ENCODE results near the gene CFB.

The CFB gene

DNA sequence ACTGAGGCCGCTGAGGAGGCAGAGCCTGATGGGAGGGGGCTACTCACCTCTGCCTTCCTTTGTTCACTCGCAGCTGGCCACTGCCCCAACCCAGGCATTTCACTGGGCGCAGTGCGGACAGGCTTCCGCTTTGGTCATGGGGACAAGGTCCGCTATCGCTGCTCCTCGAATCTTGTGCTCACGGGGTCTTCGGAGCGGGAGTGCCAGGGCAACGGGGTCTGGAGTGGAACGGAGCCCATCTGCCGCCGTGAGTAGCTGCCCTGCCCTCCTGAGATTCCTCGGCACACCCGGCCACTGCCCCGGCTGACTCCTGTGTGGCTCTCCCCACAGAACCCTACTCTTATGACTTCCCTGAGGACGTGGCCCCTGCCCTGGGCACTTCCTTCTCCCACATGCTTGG lies 12.4 kb upstream of the CFB start:
- Mint-ChIP-seq H3K4me3 (no peak overlapping the region), H3K27ac (no peak overlapping the region), H3K36me3 (ENCODE audit: low read depth) (no peaks in the 10 kb centered on the region), H3K9me3 (peaks cover 14% of the 10 kb centered on the region), H3K27me3 (ENCODE audit: low read depth, poor library complexity) (peaks cover 12% of the 10 kb centered on the region), H3K4me1 (no peaks in the 10 kb centered on the region)
- TF ChIP-seq, protein P1, sequence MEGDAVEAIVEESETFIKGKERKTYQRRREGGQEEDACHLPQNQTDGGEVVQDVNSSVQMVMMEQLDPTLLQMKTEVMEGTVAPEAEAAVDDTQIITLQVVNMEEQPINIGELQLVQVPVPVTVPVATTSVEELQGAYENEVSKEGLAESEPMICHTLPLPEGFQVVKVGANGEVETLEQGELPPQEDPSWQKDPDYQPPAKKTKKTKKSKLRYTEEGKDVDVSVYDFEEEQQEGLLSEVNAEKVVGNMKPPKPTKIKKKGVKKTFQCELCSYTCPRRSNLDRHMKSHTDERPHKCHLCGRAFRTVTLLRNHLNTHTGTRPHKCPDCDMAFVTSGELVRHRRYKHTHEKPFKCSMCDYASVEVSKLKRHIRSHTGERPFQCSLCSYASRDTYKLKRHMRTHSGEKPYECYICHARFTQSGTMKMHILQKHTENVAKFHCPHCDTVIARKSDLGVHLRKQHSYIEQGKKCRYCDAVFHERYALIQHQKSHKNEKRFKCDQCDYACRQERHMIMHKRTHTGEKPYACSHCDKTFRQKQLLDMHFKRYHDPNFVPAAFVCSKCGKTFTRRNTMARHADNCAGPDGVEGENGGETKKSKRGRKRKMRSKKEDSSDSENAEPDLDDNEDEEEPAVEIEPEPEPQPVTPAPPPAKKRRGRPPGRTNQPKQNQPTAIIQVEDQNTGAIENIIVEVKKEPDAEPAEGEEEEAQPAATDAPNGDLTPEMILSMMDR (IDR thresholded peaks at IDR 0.05): no peak
- DNase-seq: no peak

DNA sequence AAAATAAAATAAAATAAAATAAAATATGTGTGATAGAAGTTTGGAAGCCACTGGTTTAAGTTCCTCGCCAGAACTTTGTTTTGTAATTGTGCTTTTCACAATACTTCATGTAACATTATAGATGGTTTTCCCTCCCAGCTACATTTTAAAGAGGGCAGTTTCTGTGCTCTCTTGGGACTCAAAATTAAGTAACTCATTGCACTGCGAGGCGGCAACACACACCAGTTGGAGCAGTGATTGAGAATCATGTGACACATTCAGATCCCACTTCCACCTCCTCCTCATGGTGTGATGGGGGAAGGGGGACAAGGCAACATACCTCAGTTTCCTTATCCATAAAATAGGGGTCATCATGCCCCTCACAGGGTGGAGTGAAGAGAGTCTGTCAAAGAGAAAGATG lies 10.9 kb upstream of the CFB start:
- no peak for DNase-seq

DNA sequence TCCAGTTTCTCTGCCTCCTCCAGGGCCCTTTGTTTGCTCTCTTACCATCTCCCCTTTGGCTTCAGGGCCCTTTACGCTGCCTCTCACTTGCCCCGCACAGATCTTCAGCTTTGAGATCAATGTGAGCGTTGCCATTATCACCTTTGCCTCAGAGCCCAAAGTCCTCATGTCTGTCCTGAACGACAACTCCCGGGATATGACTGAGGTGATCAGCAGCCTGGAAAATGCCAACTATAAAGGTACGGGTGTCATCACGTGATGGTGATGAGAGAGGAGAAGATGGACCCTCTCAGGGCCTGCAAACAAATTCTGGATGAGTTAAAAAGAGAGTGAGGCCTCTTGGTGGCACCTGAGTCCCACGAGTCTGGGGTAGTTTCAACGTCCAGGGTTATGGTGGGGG lies 10.1 kb upstream of the CFB start:
- TF ChIP-seq, protein P1 (IDR thresholded peaks at IDR 0.05): no peak
- H3K27me3 Mint-ChIP-seq (ENCODE audit: low read depth, poor library complexity): peaks cover 11% of the 10 kb centered on the region
- H3K9me3 Mint-ChIP-seq: peaks cover 12% of the 10 kb centered on the region
- no peak overlapping the region for H3K27ac Mint-ChIP-seq
- H3K4me3 Mint-ChIP-seq: no peak overlapping the region
- peaks cover 9% of the 10 kb centered on the region for H3K4me1 Mint-ChIP-seq
- DNase-seq: no peak
- H3K36me3 Mint-ChIP-seq (ENCODE audit: low read depth): no peaks in the 10 kb centered on the region

More for the DNA sequence above, 10.9 kb upstream of the CFB start:
- Mint-ChIP-seq H3K4me3 (no peak overlapping the region), H3K9me3 (peaks cover 14% of the 10 kb centered on the region), H3K27ac (no peak overlapping the region), H3K36me3 (ENCODE audit: low read depth) (no peaks in the 10 kb centered on the region), H3K27me3 (ENCODE audit: low read depth, poor library complexity) (peaks cover 11% of the 10 kb centered on the region), H3K4me1 (peaks cover under 1% of the 10 kb centered on the region)
- TF ChIP-seq, protein P1 (IDR thresholded peaks at IDR 0.05): no peak

DNA sequence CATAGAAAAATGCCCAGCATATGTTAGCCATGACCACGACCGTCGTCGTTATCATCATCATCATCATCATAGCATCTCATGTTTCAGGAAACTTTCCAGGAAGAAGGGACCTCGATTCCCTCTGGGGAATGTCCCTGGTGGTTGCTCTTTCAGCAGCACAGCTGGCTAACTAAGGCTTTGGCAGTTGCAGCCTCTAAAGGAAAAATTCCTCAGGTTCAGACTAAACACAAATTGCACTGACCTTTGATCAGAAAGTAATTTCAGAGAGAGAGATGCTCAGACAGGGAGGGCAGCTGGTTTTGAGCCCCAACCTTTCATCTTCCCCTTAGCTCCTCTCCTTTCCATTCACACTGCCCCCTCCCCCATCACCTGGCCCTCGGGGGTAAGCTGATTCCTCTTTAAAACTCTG lies 5.6 kb upstream of the CFB start:
- H3K27me3 Mint-ChIP-seq (ENCODE audit: low read depth, poor library complexity): peaks cover 17% of the 10 kb centered on the region
- H3K4me3 Mint-ChIP-seq: no peak overlapping the region
- no peak overlapping the region for H3K27ac Mint-ChIP-seq

DNA sequence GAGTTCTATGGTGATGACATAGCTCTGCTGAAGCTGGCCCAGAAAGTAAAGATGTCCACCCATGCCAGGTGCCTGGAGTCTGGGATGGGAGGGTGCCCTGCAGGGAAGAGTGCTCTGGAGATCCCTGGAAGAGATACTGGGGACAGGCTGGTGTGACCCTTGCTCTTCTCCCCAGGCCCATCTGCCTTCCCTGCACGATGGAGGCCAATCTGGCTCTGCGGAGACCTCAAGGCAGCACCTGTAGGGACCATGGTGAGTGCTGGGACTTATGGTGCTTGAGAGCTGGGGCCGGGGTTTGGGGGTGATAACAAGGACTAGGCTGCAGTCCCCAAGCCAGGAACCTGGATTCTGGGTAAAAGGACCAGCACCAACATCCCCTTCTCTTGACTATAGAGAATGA lies 2.2 kb upstream of the CFB start:
- peaks cover 34% of the 10 kb centered on the region for H3K4me1 Mint-ChIP-seq
- no peak for DNase-seq
- no peaks in the 10 kb centered on the region for H3K36me3 Mint-ChIP-seq (ENCODE audit: low read depth)
- TF ChIP-seq, protein P1 (IDR thresholded peaks at IDR 0.05): no peak
- peaks cover 18% of the 10 kb centered on the region for H3K27me3 Mint-ChIP-seq (ENCODE audit: low read depth, poor library complexity)
- H3K4me3 Mint-ChIP-seq: no peak overlapping the region
- H3K9me3 Mint-ChIP-seq: no peaks in the 10 kb centered on the region
- H3K27ac Mint-ChIP-seq: no peak overlapping the region

More for the DNA sequence above, 5.6 kb upstream of the CFB start:
- TF ChIP-seq, protein P1 (IDR thresholded peaks at IDR 0.05): no peak
- no peak for DNase-seq
- H3K9me3 Mint-ChIP-seq: no peaks in the 10 kb centered on the region
- H3K36me3 Mint-ChIP-seq (ENCODE audit: low read depth): no peaks in the 10 kb centered on the region
- H3K4me1 Mint-ChIP-seq: peaks cover 22% of the 10 kb centered on the region

DNA sequence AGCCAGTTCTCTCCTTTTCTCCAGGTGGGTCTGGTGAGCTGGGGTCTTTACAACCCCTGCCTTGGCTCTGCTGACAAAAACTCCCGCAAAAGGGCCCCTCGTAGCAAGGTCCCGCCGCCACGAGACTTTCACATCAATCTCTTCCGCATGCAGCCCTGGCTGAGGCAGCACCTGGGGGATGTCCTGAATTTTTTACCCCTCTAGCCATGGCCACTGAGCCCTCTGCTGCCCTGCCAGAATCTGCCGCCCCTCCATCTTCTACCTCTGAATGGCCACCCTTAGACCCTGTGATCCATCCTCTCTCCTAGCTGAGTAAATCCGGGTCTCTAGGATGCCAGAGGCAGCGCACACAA lies 765 bp upstream of the CFB start:
- Mint-ChIP-seq H3K36me3 (ENCODE audit: low read depth) (no peaks in the 10 kb centered on the region), H3K4me3 (no peak overlapping the region), H3K27me3 (ENCODE audit: low read depth, poor library complexity) (peaks cover 15% of the 10 kb centered on the region), H3K27ac (no peak overlapping the region), H3K4me1 (peaks cover 38% of the 10 kb centered on the region), H3K9me3 (no peaks in the 10 kb centered on the region)
- TF ChIP-seq, protein P1 (IDR thresholded peaks at IDR 0.05): no peak
- DNase-seq: no peak

All from nephron progenitor cell (in vitro differentiated cells).